A673 (cell line): ENCODE results near the gene TTLL8. TPM values are rescaled to one million over a fixed set of nuclear protein-coding genes. Genes with fewer than 3 reads are reported as not detected.

ENCODE experiments used
- BruUV-seq: library from RNA; stranded (reverse); fragments of 400-500 nt; replicated peaks from 2 replicates; lab custom pipeline; 2021; lab: Mats Ljungman, UMichigan
- CTCF ChIA-PET: fragments of 300-600 bp; sonication (Branson Sonifier 250); formaldehyde crosslinking; loops from one replicate; lab custom pipeline; 2022; ENCODE audit warnings: antibody characterized with exemption; lab: Charles Lee
- POLR2A ChIA-PET: fragments of 300-600 bp; sonication (Branson Sonifier 250); formaldehyde crosslinking; loops from one replicate; lab custom pipeline; 2022; ENCODE audit warnings: antibody characterized with exemption; ENCODE audit not compliant: low non-redundant PET; lab: Charles Lee
- DNase-seq: peaks from one replicate; pipeline ENCODE4 v3.0.0-alpha.2; 2015; ENCODE audit warnings: low spot score
- H3K27ac ChIP-seq: fragments of 200-600 bp; sonication (generic); 2 replicates; pipeline ENCODE4 v1.5.1; 2016; ENCODE audit warnings: mixed run types, low read depth, mild to moderate bottlenecking, mixed read lengths, antibody characterized with exemption, low read length; ENCODE audit not compliant: poor library complexity, severe bottlenecking
- H3K27me3 ChIP-seq: fragments of 200-600 bp; sonication (generic); replicated peaks from 2 replicates; pipeline ENCODE4 v1.6.1; 2017; ENCODE audit warnings: mixed run types, low read depth, mild to moderate bottlenecking, mixed read lengths, antibody characterized with exemption, low read length; ENCODE audit not compliant: insufficient read depth, poor library complexity
- H3K36me3 ChIP-seq: fragments of 200-600 bp; sonication (generic); 2 replicates; pipeline ENCODE4 v1.6.1; 2016; ENCODE audit warnings: mixed run types, mild to moderate bottlenecking, mixed read lengths, antibody characterized with exemption, low read length; ENCODE audit not compliant: insufficient read depth, poor library complexity, severe bottlenecking
- H3K4me1 ChIP-seq: fragments of 200-600 bp; sonication (generic); 2 replicates; pipeline ENCODE4 v1.6.1; 2017; ENCODE audit warnings: mixed run types, mild to moderate bottlenecking, mixed read lengths, antibody characterized with exemption, low read length; ENCODE audit not compliant: insufficient read depth, poor library complexity, severe bottlenecking
- H3K4me3 ChIP-seq: fragments of 200-600 bp; sonication (generic); 2 replicates; pipeline ENCODE4 v1.5.1; 2016; ENCODE audit warnings: low read depth, mixed run types, mild to moderate bottlenecking, mixed read lengths, low read length; ENCODE audit not compliant: poor library complexity, severe bottlenecking
- H3K9me3 ChIP-seq: fragments of 200-600 bp; sonication (generic); 2 replicates; pipeline ENCODE4 v1.6.1; 2016; ENCODE audit warnings: mixed run types, low read depth, mild to moderate bottlenecking, mixed read lengths, antibody characterized with exemption, low read length; ENCODE audit not compliant: poor library complexity, severe bottlenecking
- EZH2 ChIP-seq: fragments of 200-600 bp; sonication (generic); IDR thresholded peaks from 2 replicates; pipeline ENCODE4 v1.6.1; 2017; ENCODE audit warnings: borderline replicate concordance, low read depth, mild to moderate bottlenecking, mixed read lengths, antibody characterized with exemption, low read length; ENCODE audit not compliant: poor library complexity, severe bottlenecking
- intact Hi-C: fragments of 100-400 bp; cut with micrococcal nuclease; formaldehyde crosslinking; loops from one replicate; pipeline ENCODE4 v1.10.0; 2022; ENCODE audit not compliant: unreplicated experiment
- total RNA-seq: library from RNA; stranded (reverse); gene quantifications from 2 replicates; pipeline ENCODE4 v1.2.3, GENCODE V29; 2021
- TF ChIP-seq, protein P1 (sequence below): fragments of 300-800, 200-600 bp; sonication (generic); conservative IDR thresholded peaks from 2 replicates; pipeline ENCODE4 v1.5.1; 2017; ENCODE audit warnings: low read depth, mild to moderate bottlenecking, antibody characterized with exemption, low read length, moderate library complexity, mixed read lengths

Gene TTLL8
- total RNA-seq, 1 experiment from 2014 or later = not detected

- peak; percentile 80 for DNase-seq
- Histone ChIP-seq H3K9me3 (no peaks in the 10 kb centered on the region), H3K4me1 (no peaks in the 10 kb centered on the region), H3K36me3 (no peaks in the 10 kb centered on the region), H3K4me3 (peak within 1 kb of the TSS; percentile 19), H3K27ac (no peak within 1 kb of the TSS), H3K27me3 (no peaks in the 10 kb centered on the region)
- no TSS peak for BruUV-seq
- POLR2A ChIA-PET = interaction anchor here (0.7 kb wide), 1 partner anchor 19 kb away, joined by 4 read pairs; no protein-coding TSS in a partner anchor
- CTCF ChIA-PET = interaction anchor here (0.5 to 0.6 kb wide), 2 partner anchors 191 to 352 kb away, joined by 3 to 7 read pairs; no protein-coding TSS in a partner anchor
- intact Hi-C loops = no loop called here
- TF ChIP-seq EZH2 = no peak
- TF ChIP-seq, protein P1, sequence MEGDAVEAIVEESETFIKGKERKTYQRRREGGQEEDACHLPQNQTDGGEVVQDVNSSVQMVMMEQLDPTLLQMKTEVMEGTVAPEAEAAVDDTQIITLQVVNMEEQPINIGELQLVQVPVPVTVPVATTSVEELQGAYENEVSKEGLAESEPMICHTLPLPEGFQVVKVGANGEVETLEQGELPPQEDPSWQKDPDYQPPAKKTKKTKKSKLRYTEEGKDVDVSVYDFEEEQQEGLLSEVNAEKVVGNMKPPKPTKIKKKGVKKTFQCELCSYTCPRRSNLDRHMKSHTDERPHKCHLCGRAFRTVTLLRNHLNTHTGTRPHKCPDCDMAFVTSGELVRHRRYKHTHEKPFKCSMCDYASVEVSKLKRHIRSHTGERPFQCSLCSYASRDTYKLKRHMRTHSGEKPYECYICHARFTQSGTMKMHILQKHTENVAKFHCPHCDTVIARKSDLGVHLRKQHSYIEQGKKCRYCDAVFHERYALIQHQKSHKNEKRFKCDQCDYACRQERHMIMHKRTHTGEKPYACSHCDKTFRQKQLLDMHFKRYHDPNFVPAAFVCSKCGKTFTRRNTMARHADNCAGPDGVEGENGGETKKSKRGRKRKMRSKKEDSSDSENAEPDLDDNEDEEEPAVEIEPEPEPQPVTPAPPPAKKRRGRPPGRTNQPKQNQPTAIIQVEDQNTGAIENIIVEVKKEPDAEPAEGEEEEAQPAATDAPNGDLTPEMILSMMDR = no peak
Measured at GRCh38 chr22:50085211-50085972, 27.3 kb upstream of the TTLL8 start, which contains the start of gene MLC1. MLC1 (minus strand) TSS chr22:50085426; CDS start chr22:50084902, 524 bp downstream.

- Histone ChIP-seq H3K9me3 (no peaks in the 10 kb centered on the region), H3K27ac (no peak overlapping the region), H3K36me3 (no peaks in the 10 kb centered on the region), H3K4me1 (no peaks in the 10 kb centered on the region), H3K4me3 (no peak overlapping the region), H3K27me3 (no peaks in the 10 kb centered on the region)
- intact Hi-C loops = no loop called here
- CTCF ChIA-PET = interaction anchor here (0.6 kb wide), 1 partner anchor 353 kb away, joined by 3 read pairs; no protein-coding TSS in a partner anchor
- no TSS peak for BruUV-seq
- POLR2A ChIA-PET = no interaction called here
- TF ChIP-seq EZH2 = no peak
- TF ChIP-seq, protein P1 = no peak
- DNase-seq = no peak
Measured at GRCh38 chr22:50084614-50085021, 26.5 kb upstream of the TTLL8 start.

- intact Hi-C loops = no loop called here
- Histone ChIP-seq H3K36me3 (no peaks in the 10 kb centered on the region), H3K27ac (no peak overlapping the region), H3K27me3 (no peaks in the 10 kb centered on the region), H3K4me1 (no peaks in the 10 kb centered on the region), H3K9me3 (no peaks in the 10 kb centered on the region), H3K4me3 (no peak overlapping the region)
- CTCF ChIA-PET = no interaction called here
- POLR2A ChIA-PET = no interaction called here
- no peak for DNase-seq
- TF ChIP-seq, protein P1 = no peak
- no peak for TF ChIP-seq EZH2
- BruUV-seq = no TSS peak
Measured at GRCh38 chr22:50084080-50084477, 26.0 kb upstream of the TTLL8 start.
